Measurements from ENCODE around the gene SCN3B.

The SCN3B gene

DNA sequence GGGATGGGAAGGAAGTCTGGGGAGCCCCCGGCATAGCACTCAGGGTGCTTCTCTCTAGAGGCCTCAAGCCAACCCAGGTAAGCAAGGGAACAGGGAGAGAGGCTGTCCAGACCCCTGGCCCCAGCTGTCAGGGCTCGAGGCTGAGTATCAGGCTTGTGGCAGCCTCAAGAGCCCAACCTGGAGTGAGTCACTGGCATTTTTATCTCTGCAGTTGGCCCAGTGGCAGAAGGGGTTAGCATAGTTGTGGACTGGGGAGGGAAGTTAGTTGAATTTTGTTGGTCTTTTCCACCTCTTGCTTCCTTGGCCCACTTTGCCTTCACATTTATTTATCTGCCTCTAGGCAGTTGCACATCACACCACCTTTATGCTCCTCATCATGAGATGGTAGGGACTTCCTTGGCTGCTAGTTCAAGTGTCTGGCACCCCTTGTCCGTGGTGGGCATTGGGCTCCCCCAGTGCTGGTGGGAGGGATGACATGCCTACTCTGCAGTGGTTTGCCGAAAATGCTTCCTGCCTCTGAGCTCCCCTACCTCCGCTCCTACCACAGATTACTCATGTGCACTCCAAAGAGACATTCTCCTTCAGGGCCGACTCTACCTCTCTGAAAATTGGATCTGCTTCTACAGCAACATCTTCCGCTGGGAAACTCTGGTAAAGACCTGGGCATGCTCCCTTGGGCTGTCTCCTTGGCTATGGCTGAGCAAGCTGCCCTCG is 60.1 kb downstream of the SCN3B start:
- DNase-seq, result no peak

- no peak for DNase-seq
Observed at GRCh38 chr11:123593570-123593969, 60.9 kb downstream of the SCN3B start.

DNA sequence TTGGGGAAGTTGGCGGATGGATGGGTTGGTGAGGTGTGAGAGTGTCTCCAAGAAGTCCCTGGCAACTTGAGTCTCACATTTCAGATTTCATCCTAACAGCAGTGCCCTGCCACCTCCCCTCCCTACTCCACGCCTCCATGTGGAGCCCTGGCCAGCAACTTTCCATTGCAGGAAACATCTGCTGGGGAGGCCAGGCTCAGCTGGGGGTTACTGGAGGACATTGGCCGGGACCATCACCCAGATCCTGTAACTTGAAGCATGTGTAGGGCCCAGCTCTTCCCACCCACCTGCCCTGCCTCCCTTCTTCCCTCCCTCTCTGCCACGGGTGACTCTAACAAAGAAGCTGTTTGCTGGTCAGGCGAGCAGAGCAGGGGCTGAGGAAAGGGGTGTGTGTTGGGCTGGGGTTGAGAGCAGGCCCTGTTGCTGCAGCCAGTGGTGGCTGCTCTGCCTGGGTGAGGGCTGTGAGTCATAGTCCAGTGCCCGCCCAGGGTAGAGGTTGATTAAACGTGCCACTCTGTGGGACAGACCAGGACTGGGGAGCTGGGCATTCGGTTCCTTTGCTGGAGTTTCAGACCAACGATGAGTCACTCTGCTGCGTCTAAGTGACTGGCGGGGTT is 64.0 kb downstream of the SCN3B start:
- DNase-seq, result no peak

DNA sequence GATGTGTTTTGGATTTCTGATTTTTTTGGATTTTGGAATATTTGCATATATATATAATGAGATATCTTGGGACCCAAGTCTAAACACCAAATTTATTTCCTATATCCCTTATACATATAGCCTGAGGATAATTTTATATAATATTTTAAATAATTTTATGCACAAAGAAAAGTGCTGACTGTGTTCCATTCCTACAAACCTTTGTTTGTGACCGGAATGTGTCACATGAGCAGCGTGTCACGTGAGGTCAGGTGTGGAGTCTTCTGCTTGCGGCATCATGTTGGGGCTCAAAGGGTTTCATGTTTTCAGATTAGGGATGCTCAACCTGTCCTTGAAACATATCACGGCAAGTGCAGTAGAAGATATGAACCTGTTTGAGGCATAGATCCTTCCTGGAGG is 65.6 kb downstream of the SCN3B start:
- no peak for DNase-seq

- DNase-seq, result no peak
Observed at GRCh38 chr11:123588117-123588863, 66.1 kb downstream of the SCN3B start.

GRCh38 chr11:123587559-123587958 is 66.9 kb downstream of the SCN3B start:
- no peak for DNase-seq

GRCh38 chr11:123587044-123587443 is 67.4 kb downstream of the SCN3B start:
- DNase-seq, result no peak

GRCh38 chr11:123586568-123586967 is 67.9 kb downstream of the SCN3B start:
- no peak for DNase-seq

DNA sequence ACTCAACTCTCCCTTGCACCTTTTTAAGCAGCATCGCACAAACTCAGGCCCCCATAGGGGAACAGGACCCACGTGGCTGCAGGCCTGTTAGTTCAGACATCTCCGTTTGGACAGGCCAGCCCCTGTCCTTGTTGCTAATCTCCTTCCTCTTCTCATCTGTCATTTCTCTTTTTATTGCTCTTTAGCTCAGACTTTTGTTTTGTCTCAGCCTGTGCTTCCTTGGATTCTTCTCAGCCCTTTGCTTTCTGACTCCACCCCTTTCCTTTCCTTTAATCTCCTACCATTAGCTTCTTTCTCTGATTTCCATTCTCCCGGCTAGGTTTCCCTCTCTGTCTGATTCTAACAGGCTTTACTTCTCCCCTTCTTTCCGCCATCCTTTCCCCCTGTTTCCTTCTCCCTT is 68.7 kb downstream of the SCN3B start:
- DNase-seq, result no peak

DNA sequence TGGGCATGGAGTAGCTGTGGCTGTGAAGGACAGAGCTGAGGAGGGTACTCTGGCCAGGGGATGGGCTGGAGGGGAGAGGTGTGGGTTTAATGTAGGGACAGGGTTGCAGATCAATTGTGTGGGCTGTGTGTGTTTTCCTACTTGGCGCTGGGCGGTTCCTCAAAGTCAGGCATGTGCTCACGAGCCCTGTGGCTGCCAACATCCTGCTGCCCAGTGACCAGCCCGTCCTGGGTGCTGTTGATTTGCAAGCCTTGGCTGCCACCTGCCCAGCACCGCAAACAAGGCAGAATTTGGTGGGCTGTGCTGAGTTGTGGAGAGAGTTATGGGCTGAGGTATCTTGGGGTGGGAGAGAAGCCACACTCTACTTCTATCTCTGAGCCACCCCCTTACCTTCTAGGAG is 69.2 kb downstream of the SCN3B start:
- DNase-seq, result no peak

DNA sequence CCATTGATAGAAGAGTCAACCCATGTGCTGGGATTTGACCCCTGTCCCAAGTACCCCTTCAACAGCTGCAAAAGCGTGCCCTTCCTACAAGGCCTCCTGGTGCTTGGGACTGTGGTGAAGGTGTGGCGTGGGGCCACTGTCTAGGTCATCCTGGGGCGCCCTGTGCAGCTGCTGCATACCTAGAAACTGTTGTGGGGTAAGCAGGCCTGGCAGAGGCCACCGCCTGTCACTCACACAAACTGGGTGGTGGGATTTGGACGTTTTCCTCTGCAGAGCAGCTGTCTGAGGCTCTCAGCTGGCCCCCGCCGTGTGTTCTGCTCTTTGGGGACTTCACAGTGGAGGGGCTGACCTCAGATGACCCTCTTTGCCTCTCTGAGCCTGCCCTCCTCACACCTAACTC is 69.7 kb downstream of the SCN3B start:
- no peak for DNase-seq

GRCh38 chr11:123584186-123584585 is 70.2 kb downstream of the SCN3B start:
- DNase-seq, result no peak

- DNase-seq, result no peak
Observed at GRCh38 chr11:123582992-123583504, 71.4 kb downstream of the SCN3B start.

GRCh38 chr11:123581651-123582399 is 72.6 kb downstream of the SCN3B start:
- DNase-seq, result no peak

GRCh38 chr11:123580557-123581275 is 73.7 kb downstream of the SCN3B start:
- DNase-seq, result peak; percentile 20 to 51

- DNase-seq, result no peak
Observed at GRCh38 chr11:123580137-123580536, 74.3 kb downstream of the SCN3B start.

- no peak for DNase-seq
Observed at GRCh38 chr11:123579482-123579812, 75.0 kb downstream of the SCN3B start.

All from inflammatory macrophage treated with lipopolysaccharide for 1 hour (primary cell).